GM18519 (cell line): ENCODE results near the gene P2RX3.

Experiments
- ATAC-seq: cut with Tn5 transposase; IDR thresholded peaks from one replicate; pipeline ENCODE4 v1.9.1; 2021; ENCODE audit warnings: mild to moderate bottlenecking, moderate library complexity; ENCODE audit not compliant: unreplicated experiment, low FRiP score

P2RX3 gene

GRCh38 chr11:57309106-57310059, 28.8 kb upstream of the P2RX3 start:
- ATAC-seq = no peak

GRCh38 chr11:57310091-57310490, 28.1 kb upstream of the P2RX3 start:
- no peak for ATAC-seq

GRCh38 chr11:57310630-57311086, 27.5 kb upstream of the P2RX3 start:
- ATAC-seq = no peak

GRCh38 chr11:57311109-57311936, 26.8 kb upstream of the P2RX3 start:
- ATAC-seq = peak; percentile 94

- ATAC-seq = no peak
Measured at GRCh38 chr11:57312511-57313021, 25.6 kb upstream of the P2RX3 start.

GRCh38 chr11:57313071-57313787, 24.9 kb upstream of the P2RX3 start:
- no peak for ATAC-seq

- no peak for ATAC-seq
Measured at GRCh38 chr11:57313788-57314135, 24.4 kb upstream of the P2RX3 start.

GRCh38 chr11:57314221-57314973, 23.8 kb upstream of the P2RX3 start:
- ATAC-seq = no peak

GRCh38 chr11:57315491-57315890, 22.7 kb upstream of the P2RX3 start:
- no peak for ATAC-seq

- no peak for ATAC-seq
Measured at GRCh38 chr11:57316017-57316416, 22.1 kb upstream of the P2RX3 start.

GRCh38 chr11:57318178-57318577, 20.0 kb upstream of the P2RX3 start:
- no peak for ATAC-seq

GRCh38 chr11:57320067-57320718, 18.0 kb upstream of the P2RX3 start:
- no peak for ATAC-seq

GRCh38 chr11:57320719-57321387, 17.3 kb upstream of the P2RX3 start:
- ATAC-seq = no peak

GRCh38 chr11:57321388-57322255, 16.5 kb upstream of the P2RX3 start:
- ATAC-seq = no peak

GRCh38 chr11:57322256-57323166, 15.6 kb upstream of the P2RX3 start:
- ATAC-seq = no peak

GRCh38 chr11:57323167-57323854, 14.8 kb upstream of the P2RX3 start:
- no peak for ATAC-seq
